ENCODE results near the gene DUSP6. TPM values are rescaled to one million over a fixed set of nuclear protein-coding genes. Genes with fewer than 3 reads are reported as not detected.
A peak's percentile ranks its signal among the peaks of the same experiment; 100 is the strongest.

The DUSP6 gene
- total and polyA plus RNA-seq, 4 donors, result 19.8 to 96.8 (median 64.0) TPM

DNA sequence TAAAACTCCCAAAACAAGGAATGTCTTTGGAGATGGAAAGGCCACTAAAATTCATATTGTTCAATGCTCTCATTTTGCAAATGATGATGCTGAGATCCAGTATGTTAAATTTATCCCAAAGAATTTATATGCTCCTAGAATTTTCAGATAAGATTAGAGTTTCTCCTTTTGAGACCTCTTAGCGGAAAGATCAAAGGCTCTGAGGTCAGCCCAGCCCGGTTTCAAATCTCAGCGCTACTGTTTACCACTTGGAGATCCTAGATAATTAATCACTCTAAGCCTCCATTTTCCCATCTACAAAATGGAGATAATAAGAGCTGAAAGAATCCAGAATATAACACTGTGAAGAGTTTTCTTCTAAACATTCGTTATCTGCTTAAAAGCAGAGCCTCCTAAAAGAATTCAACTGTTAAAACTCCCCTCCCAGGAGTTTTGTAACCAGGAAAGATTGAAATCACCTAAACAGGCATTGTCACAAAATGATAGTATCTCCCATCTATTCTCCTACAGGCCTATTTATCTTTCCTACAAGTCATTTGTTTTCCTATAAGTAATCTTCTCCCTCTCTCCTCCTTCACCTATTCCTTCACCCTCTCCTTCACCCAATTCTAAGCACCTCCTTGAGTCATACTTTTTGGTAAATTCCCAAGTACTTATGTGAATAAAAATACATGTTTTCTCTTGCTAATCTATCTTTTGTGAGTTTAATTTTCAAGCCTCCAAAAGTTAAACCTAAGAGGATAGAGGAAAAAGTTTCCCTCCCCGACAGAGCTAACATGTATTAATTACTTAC lies 16.7 kb downstream of the DUSP6 start:
- H3K27me3 ChIP-seq (ENCODE audit: control insufficient read depth in 1 of 2, insufficient read depth in 2 of 2, low read length in 1 of 2), result no peaks in the 10 kb centered on the region
- ATAC-seq (ENCODE audit: low FRiP score) (no peak), DNase-seq (no peak)
- no peaks in the 10 kb centered on the region for H3K36me3 ChIP-seq (ENCODE audit: control insufficient read depth in 1 of 2, insufficient read depth in 2 of 2, low read length in 1 of 2)
- no peaks in the 10 kb centered on the region for H3K4me1 ChIP-seq (ENCODE audit: control insufficient read depth in 1 of 2, insufficient read depth in 2 of 2, low read length in 2 of 2)
- intact Hi-C loops (cut with DNase I), result no loop called here
- no peaks in the 10 kb centered on the region for H3K9me3 ChIP-seq (ENCODE audit: control insufficient read depth, low read length)
- WGBS, 2 donors, result 94% methylated on average over 5 of the region's 5 CpGs
- no peak overlapping the region for H3K27ac ChIP-seq (ENCODE audit: low read depth in 1 of 2, low read length in 2 of 2)
- H3K4me3 ChIP-seq (ENCODE audit: low read length in 2 of 2), result no peak overlapping the region

DNA sequence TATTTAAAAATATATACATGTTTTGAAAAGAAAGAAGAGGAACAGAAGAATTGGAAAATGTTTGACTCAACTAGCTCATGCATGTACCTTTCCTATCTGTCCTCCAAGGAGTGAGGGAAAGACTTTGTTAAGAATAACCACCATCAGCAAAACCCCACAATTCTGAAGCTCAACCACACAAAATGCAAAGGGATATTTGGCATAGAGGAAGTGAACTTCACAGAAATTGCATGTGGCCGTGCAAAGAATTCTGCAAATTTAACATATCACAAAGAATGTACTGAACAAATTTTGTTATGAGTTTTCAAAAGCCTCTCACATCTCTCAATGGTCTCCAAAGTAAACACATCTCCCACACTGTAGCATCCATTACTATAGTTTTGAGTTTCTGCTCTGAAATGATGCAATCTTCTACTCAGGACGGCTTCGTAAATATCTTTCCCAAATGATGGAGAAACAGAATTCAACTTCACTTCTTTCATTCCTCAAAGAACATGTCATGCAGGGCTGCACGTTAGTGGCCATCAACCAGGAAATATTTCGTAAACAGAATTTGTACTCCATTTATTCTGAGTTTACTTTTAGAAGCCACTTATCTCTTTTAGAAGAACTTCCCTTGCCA lies 17.6 kb downstream of the DUSP6 start:
- WGBS, 2 donors, result 24 to 26% methylated on average over 5 of the region's 5 CpGs
- intact Hi-C loops (cut with DNase I), result no loop called here
- Histone ChIP-seq H3K4me3 (ENCODE audit: low read length in 2 of 2) (no peak overlapping the region), H3K4me1 (ENCODE audit: control insufficient read depth in 1 of 2, insufficient read depth in 2 of 2, low read length in 2 of 2) (no peaks in the 10 kb centered on the region), H3K9me3 (ENCODE audit: control insufficient read depth, low read length) (no peaks in the 10 kb centered on the region), H3K27me3 (ENCODE audit: control insufficient read depth in 1 of 2, insufficient read depth in 2 of 2, low read length in 1 of 2) (no peaks in the 10 kb centered on the region), H3K36me3 (ENCODE audit: control insufficient read depth in 1 of 2, insufficient read depth in 2 of 2, low read length in 1 of 2) (no peaks in the 10 kb centered on the region), H3K27ac (ENCODE audit: low read depth in 1 of 2, low read length in 2 of 2) (no peak overlapping the region)
- DNase-seq (no peak), ATAC-seq (ENCODE audit: low FRiP score) (no peak)

DNA sequence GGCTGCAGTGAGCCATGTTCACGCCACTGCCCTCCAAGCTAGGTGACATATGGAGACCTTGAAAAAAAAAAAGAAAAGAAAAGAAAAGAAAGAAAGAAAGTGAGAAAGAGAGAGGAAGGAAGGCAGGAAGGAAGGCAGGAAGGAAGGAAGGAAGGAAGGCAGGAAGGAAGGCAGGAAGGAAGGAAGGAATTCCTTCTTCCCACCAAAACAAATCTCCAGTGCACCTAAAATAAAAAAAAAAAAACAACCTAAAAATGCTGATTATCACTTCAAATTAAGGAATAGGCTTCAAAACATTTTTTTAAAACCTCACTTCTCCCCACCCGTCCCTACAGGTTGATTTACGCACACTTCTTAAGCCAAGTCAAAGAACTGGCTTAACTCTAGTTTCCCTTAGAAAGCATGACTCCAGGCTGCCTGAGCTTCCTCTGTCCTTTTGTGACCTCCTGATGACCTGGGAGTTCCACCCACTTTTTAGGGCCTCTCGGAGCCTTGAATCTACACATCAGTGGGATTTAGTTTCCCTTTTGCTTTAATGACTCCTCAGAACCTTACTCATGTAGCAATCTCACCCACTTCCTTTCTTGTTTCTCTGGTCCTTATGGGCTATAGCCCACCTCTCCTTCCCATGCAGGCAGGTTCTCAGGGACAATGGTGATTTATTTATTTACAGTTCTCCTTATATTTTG lies 18.6 kb downstream of the DUSP6 start:
- no peak overlapping the region for H3K4me3 ChIP-seq (ENCODE audit: low read length in 2 of 2)
- H3K27ac ChIP-seq (ENCODE audit: low read depth in 1 of 2, low read length in 2 of 2), result no peak overlapping the region
- no peaks in the 10 kb centered on the region for H3K36me3 ChIP-seq (ENCODE audit: control insufficient read depth in 1 of 2, insufficient read depth in 2 of 2, low read length in 1 of 2)
- ATAC-seq (ENCODE audit: low FRiP score) (no peak), DNase-seq (peak in 1 of 2 donors; percentile 57)
- no peaks in the 10 kb centered on the region for H3K27me3 ChIP-seq (ENCODE audit: control insufficient read depth in 1 of 2, insufficient read depth in 2 of 2, low read length in 1 of 2)
- intact Hi-C loops (cut with DNase I), result no loop called here
- no peaks in the 10 kb centered on the region for H3K4me1 ChIP-seq (ENCODE audit: control insufficient read depth in 1 of 2, insufficient read depth in 2 of 2, low read length in 2 of 2)
- WGBS, 2 donors, result 89 to 90% methylated on average over 4 of the region's 4 CpGs
- H3K9me3 ChIP-seq (ENCODE audit: control insufficient read depth, low read length), result no peaks in the 10 kb centered on the region

DNA sequence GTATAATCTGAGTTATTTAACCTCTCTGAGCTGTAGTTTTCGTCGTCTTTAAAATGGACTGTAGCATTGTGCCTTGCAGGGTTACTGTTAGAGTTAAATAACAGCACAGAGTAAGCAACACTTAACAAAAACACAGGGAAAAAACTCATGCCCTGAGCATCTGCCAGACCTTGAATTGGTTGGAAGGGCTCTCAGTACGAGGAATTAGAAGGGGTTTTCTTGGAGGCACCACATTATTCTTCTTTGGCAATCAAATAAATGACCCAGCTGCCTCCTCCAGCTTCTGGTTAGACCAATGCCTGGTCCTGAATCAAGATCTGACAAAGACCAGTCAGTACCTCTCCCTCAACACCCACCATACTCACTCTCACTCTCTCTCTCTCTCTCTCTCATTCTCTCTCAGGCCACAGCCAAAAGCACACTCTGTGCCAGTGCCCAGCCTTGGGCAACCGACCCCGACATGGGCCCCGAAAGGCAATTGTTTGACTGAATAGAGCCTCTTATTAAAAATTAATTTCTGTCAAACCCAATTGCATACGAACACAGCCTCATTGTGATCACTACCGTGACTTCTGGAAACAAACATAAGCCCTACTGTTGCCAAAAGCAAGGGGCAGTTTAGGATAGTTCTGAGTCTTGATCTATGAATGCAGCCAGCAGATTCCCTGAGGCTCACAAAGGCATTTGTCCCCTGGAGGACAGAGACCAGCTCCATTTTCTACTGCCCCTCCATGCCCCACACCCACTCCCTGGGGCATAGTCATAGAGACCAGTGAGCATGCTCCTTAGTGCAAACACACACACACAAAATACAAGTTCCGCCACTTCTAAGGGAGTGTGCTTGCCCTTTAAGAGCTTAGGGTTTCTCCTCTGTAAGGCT lies 23.9 kb downstream of the DUSP6 start:
- Histone ChIP-seq H3K4me3 (ENCODE audit: low read length in 2 of 2) (no peak overlapping the region), H3K27ac (ENCODE audit: low read depth in 1 of 2, low read length in 2 of 2) (no peak overlapping the region), H3K9me3 (ENCODE audit: control insufficient read depth, low read length) (no peaks in the 10 kb centered on the region), H3K27me3 (ENCODE audit: control insufficient read depth in 1 of 2, insufficient read depth in 2 of 2, low read length in 1 of 2) (no peaks in the 10 kb centered on the region), H3K4me1 (ENCODE audit: control insufficient read depth in 1 of 2, insufficient read depth in 2 of 2, low read length in 2 of 2) (no peaks in the 10 kb centered on the region), H3K36me3 (ENCODE audit: control insufficient read depth in 1 of 2, insufficient read depth in 2 of 2, low read length in 1 of 2) (no peaks in the 10 kb centered on the region)
- intact Hi-C loops (cut with DNase I), result no loop called here
- ATAC-seq (ENCODE audit: low FRiP score), result no peak
- DNase-seq, result no peak
- WGBS, 2 donors, result 75 to 77% methylated on average over 9 of the region's 9 CpGs

DNA sequence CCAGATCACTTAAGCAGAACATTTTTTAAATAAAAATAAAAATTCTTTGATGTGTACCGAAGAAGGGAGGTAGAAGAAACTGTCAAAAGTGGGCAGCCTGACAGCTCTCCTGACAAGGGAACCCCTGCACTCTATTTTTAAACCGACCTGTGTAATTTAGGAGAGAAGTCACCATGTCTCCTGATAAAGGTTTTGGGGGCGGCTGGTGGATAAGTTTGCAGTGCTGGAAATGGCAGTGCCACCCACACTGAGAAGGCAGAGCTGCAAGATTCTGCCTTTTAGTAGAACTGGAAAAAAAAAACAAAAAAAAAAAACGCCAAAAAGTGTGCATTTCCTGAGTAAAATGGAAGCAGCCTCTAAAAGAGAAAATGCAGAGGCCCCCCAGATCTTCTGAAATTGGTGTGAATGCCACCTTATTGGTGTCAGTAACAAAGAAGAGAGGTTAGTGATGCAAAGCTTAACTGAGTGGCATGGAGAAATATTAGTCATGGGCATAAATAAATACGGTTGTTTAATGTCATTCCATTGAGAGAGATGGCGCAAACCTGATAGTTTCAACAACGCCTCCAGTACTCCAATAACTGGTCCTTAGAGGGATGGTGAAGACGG lies 24.7 kb downstream of the DUSP6 start:
- no peak for DNase-seq
- intact Hi-C loops (cut with DNase I), result no loop called here
- no peaks in the 10 kb centered on the region for H3K27me3 ChIP-seq (ENCODE audit: control insufficient read depth in 1 of 2, insufficient read depth in 2 of 2, low read length in 1 of 2)
- H3K9me3 ChIP-seq (ENCODE audit: control insufficient read depth, low read length), result no peaks in the 10 kb centered on the region
- H3K4me3 ChIP-seq (ENCODE audit: low read length in 2 of 2), result no peak overlapping the region
- no peak overlapping the region for H3K27ac ChIP-seq (ENCODE audit: low read depth in 1 of 2, low read length in 2 of 2)
- ATAC-seq (ENCODE audit: low FRiP score), result no peak
- no peaks in the 10 kb centered on the region for H3K4me1 ChIP-seq (ENCODE audit: control insufficient read depth in 1 of 2, insufficient read depth in 2 of 2, low read length in 2 of 2)
- H3K36me3 ChIP-seq (ENCODE audit: control insufficient read depth in 1 of 2, insufficient read depth in 2 of 2, low read length in 1 of 2), result no peaks in the 10 kb centered on the region
- 57 to 58% methylated on average over 8 of the region's 8 CpGs for WGBS, 2 donors

DNA sequence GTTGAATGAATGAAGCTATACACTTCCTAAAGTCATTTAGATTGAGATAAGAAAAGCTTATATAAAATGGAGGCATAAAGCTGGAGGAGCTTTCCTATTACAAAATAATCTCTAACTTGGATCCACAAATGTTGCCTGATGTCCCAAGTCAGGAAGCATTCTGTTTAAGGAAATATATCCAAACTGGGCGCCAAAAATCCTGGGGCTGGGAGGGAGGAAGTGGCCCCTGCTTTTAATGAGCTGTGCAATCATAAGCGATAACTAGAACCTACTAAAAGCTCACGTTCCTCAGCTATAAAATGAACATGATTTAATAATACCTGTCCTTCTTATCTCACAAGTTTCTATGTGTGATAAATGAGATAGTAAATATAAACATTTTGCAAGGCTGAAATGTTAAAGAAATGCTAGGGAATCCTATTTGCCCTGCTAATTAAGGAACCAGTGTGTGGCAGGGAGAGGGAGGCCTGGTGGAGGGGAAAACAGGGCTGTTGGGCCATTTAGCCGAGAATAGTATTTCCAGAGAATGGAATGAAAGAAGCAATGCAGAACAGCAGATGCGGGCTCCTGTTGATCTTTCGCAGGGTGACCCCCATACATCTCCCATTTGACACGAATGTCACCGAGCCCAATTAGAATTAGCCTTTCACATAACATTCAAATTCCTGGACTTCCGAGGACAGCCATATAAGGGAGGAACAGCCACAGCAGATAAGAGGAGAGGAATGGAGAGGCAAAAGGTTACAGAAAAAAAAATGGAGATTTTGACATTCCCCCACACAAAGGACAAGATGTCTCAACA lies 25.9 kb downstream of the DUSP6 start:
- ATAC-seq (ENCODE audit: low FRiP score) (no peak), DNase-seq (no peak)
- no peaks in the 10 kb centered on the region for H3K36me3 ChIP-seq (ENCODE audit: control insufficient read depth in 1 of 2, insufficient read depth in 2 of 2, low read length in 1 of 2)
- H3K4me3 ChIP-seq (ENCODE audit: low read length in 2 of 2), result no peak overlapping the region
- 83 to 88% methylated on average over 9 of the region's 9 CpGs for WGBS, 2 donors
- H3K27ac ChIP-seq (ENCODE audit: low read depth in 1 of 2, low read length in 2 of 2), result no peak overlapping the region
- H3K27me3 ChIP-seq (ENCODE audit: control insufficient read depth in 1 of 2, insufficient read depth in 2 of 2, low read length in 1 of 2), result no peaks in the 10 kb centered on the region
- H3K9me3 ChIP-seq (ENCODE audit: control insufficient read depth, low read length), result no peaks in the 10 kb centered on the region
- no peaks in the 10 kb centered on the region for H3K4me1 ChIP-seq (ENCODE audit: control insufficient read depth in 1 of 2, insufficient read depth in 2 of 2, low read length in 2 of 2)
- intact Hi-C loops (cut with DNase I), result no loop called here

DNA sequence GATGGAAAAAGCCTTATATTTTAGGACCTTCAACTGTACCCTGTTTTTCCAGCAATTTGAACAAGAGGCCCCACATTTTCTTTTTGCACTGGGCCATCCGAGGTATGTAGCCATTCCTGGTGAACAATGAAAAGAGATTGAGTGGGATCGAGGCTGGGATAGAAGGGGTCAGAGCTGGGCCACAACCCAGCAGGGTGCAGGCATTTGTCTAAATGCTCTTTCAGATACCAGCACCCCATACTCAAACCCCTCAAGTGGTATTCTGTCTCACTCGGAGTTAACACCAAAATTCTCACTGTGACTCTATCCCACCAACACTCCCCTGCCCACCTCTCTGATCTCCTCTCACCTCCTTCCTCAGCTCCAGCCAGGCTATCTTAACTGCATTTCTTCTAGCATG lies 26.8 kb downstream of the DUSP6 start:
- no peaks in the 10 kb centered on the region for H3K36me3 ChIP-seq (ENCODE audit: control insufficient read depth in 1 of 2, insufficient read depth in 2 of 2, low read length in 1 of 2)
- no peaks in the 10 kb centered on the region for H3K4me1 ChIP-seq (ENCODE audit: control insufficient read depth in 1 of 2, insufficient read depth in 2 of 2, low read length in 2 of 2)
- no peak for ATAC-seq (ENCODE audit: low FRiP score)
- no peak overlapping the region for H3K4me3 ChIP-seq (ENCODE audit: low read length in 2 of 2)
- no peak overlapping the region for H3K27ac ChIP-seq (ENCODE audit: low read depth in 1 of 2, low read length in 2 of 2)
- H3K27me3 ChIP-seq (ENCODE audit: control insufficient read depth in 1 of 2, insufficient read depth in 2 of 2, low read length in 1 of 2), result no peaks in the 10 kb centered on the region
- no peaks in the 10 kb centered on the region for H3K9me3 ChIP-seq (ENCODE audit: control insufficient read depth, low read length)
- whole genome bisulfite sequencing, 2 donors, result 87 to 96% methylated on average over 3 of the region's 3 CpGs
- intact Hi-C loops (cut with DNase I), result no loop called here
- no peak for DNase-seq
